HCT116 (cell line): Measurements from ENCODE around the gene ESPN. TPM values are rescaled to one million over a fixed set of nuclear protein-coding genes. Genes with fewer than 3 reads are reported as not detected.

Source experiments
- ATAC-seq: fragments of 200-7000 bp; cut with Tn5 transposase; 2 replicates; pipeline ENCODE4 v1.9.1; 2020; ENCODE audit warnings: mild to moderate bottlenecking, moderate library complexity
- BruUV-seq: library from RNA; stranded (reverse); fragments of 400-500 nt; replicated peaks from 2 replicates; lab custom pipeline; 2021; lab: Mats Ljungman, UMichigan
- CTCF ChIA-PET: fragments of 300-600 bp; sonication (Branson Sonifier 250); formaldehyde crosslinking; loops from one replicate; lab custom pipeline; 2021; ENCODE audit warnings: antibody characterized with exemption; lab: Charles Lee
- POLR2A ChIA-PET: fragments of 300-600, 350-600 bp; sonication (Branson Sonifier 250); formaldehyde crosslinking; loops from one replicate; lab custom pipeline; 2021; ENCODE audit warnings: antibody characterized with exemption; lab: Charles Lee
- RAD21 ChIA-PET, 2 experiments: fragments of 300-600 bp; sonication (Branson Sonifier 250); formaldehyde crosslinking; loops; one replicate each; lab custom pipeline; 2023; ENCODE audit warnings: low total read pairs in 2 of 2; ENCODE audit not compliant: uncharacterized antibody in 2 of 2, unreplicated experiment in 2 of 2, low non-redundant PET in 1 of 2; lab: Charles Lee
- DNase-seq: peaks from one replicate; pipeline ENCODE4 v3.0.0-alpha.2; 2010; ENCODE audit warnings: low read depth, low spot score
- H2AFZ ChIP-seq: fragments of 200-600 bp; shearing (Covaris generic), sonication (generic); 2 replicates; pipeline ENCODE4 v1.6.1; 2017; ENCODE audit warnings: low read depth, mixed run types, mixed read lengths, antibody characterized with exemption, low read length; ENCODE audit not compliant: poor library complexity, severe bottlenecking
- H3K27ac ChIP-seq: 2 replicates; pipeline ENCODE4 v1.5.1; 2012; ENCODE audit warnings: low read depth, low read length
- H3K27me3 ChIP-seq: fragments of 200-600 bp; sonication (generic); 2 replicates; pipeline ENCODE4 v1.6.1; 2016; ENCODE audit warnings: mixed run types, low read length, mixed read lengths; ENCODE audit not compliant: insufficient read depth
- H3K36me3 ChIP-seq, 2 experiments: fragments of 200-500 bp in 1 of 2; fragments of 200-600 bp in 1 of 2; sonication (Bioruptor generic) in 1 of 2; sonication (generic) in 1 of 2; 2 replicates each; pipeline versions ENCODE4 v1.5.1 to v1.6.1; 2014 to 2016; ENCODE audit warnings: low read length in 2 of 2, inconsistent platforms in 1 of 2, mixed read lengths in 1 of 2, mixed run types in 1 of 2; ENCODE audit not compliant: insufficient read depth in 2 of 2, control insufficient read depth in 1 of 2
- H3K4me1 ChIP-seq, 2 experiments: fragments of 200-600 bp in 1 of 2; sonication (generic) in 1 of 2; 2 replicates each; pipeline versions ENCODE4 v1.5.1 to v1.6.1; 2012 to 2017; ENCODE audit warnings: low read length in 2 of 2, inconsistent platforms in 1 of 2, mild to moderate bottlenecking in 1 of 2, mixed read lengths in 1 of 2, mixed run types in 1 of 2, moderate library complexity in 1 of 2; ENCODE audit not compliant: insufficient read depth in 2 of 2, control insufficient read depth in 1 of 2
- H3K4me2 ChIP-seq: fragments of 200-600 bp; sonication (generic); 2 replicates; pipeline ENCODE4 v1.6.1; 2017; ENCODE audit warnings: mixed run types, low read length, mixed read lengths
- H3K4me3 ChIP-seq, 2 experiments: fragments of 200-600 bp in 1 of 2; sonication (generic) in 1 of 2; replicated peaks in 1 of 2; 2 replicates each; pipeline ENCODE4 v1.5.1; 2011 to 2016; ENCODE audit warnings: low read length in 2 of 2, control low read depth in 1 of 2, low read depth in 1 of 2, mild to moderate bottlenecking in 1 of 2, mixed read lengths in 1 of 2, mixed run types in 1 of 2
- H3K79me2 ChIP-seq: fragments of 200-600 bp; sonication (generic); 2 replicates; pipeline ENCODE4 v1.6.1; 2017; ENCODE audit warnings: mild to moderate bottlenecking, mixed run types, low read length, moderate library complexity, mixed read lengths; ENCODE audit not compliant: insufficient read depth
- H3K9ac ChIP-seq: fragments of 200-600 bp; sonication (generic); 2 replicates; pipeline ENCODE4 v1.6.1; 2016; ENCODE audit warnings: low read length, mixed read lengths
- H3K9me2 ChIP-seq: fragments of 200-600 bp; sonication (generic), shearing (Covaris generic); 2 replicates; pipeline ENCODE4 v1.6.1; 2017; ENCODE audit warnings: mixed run types, mild to moderate bottlenecking, moderate library complexity; ENCODE audit not compliant: insufficient read depth
- H3K9me3 ChIP-seq, 2 experiments: fragments of 200-500 bp in 1 of 2; fragments of 200-600 bp in 1 of 2; sonication (Bioruptor generic) in 1 of 2; sonication (generic) in 1 of 2; 2 replicates each; pipeline ENCODE4 v1.6.1; 2014 to 2017; ENCODE audit warnings: low read length in 2 of 2, mixed read lengths in 2 of 2, inconsistent platforms in 1 of 2, low read depth in 1 of 2, mild to moderate bottlenecking in 1 of 2, mixed run types in 1 of 2, moderate library complexity in 1 of 2; ENCODE audit not compliant: control insufficient read depth in 1 of 2, insufficient read depth in 1 of 2
- H4K20me1 ChIP-seq: fragments of 200-600 bp; sonication (generic), shearing (Covaris generic); 2 replicates; pipeline ENCODE4 v1.6.1; 2017; ENCODE audit warnings: mixed run types, mild to moderate bottlenecking, moderate library complexity; ENCODE audit not compliant: insufficient read depth
- CBX3 ChIP-seq: IDR thresholded peaks from 2 replicates; pipeline ENCODE4 v1.6.1; 2012; ENCODE audit warnings: low read depth
- ELF1 ChIP-seq: IDR thresholded peaks from 2 replicates; pipeline ENCODE4 v1.6.1; 2012; ENCODE audit warnings: low read depth, borderline replicate concordance
- FOSL1 ChIP-seq: IDR thresholded peaks from 2 replicates; pipeline ENCODE4 v1.6.1; 2012; ENCODE audit warnings: low read depth
- JUND ChIP-seq: IDR thresholded peaks from 2 replicates; pipeline ENCODE4 v1.6.1; 2012
- SIN3A ChIP-seq: IDR thresholded peaks from 2 replicates; pipeline ENCODE4 v1.6.1; 2012; ENCODE audit warnings: low read depth
- TCF7L2 ChIP-seq: IDR thresholded peaks from 2 replicates; pipeline ENCODE4 v1.7.0; 2011; ENCODE audit warnings: borderline replicate concordance, inconsistent platforms; ENCODE audit not compliant: insufficient read depth, insufficient read length; ENCODE audit errors: extremely low read depth
- intact Hi-C: fragments of 100-400 bp; cut with micrococcal nuclease; formaldehyde crosslinking; loops from 2 replicates; pipeline ENCODE4 v1.10.0; 2022
- total RNA-seq: library from RNA; stranded (reverse); gene quantifications from one replicate; pipeline ENCODE4 v1.2.1, GENCODE V29; 2021; ENCODE audit not compliant: unreplicated experiment
- TF ChIP-seq, protein P1 (sequence below): IDR thresholded peaks from 2 replicates; pipeline ENCODE4 v1.6.1; 2012; ENCODE audit warnings: low read depth
- TF ChIP-seq, protein P2 (sequence below): IDR thresholded peaks from 2 replicates; pipeline ENCODE4 v1.6.1; 2012
- TF ChIP-seq, protein P3 (sequence below), 3 experiments: fragments of 200-600 bp in 1 of 3; sonication (generic) in 1 of 3; IDR thresholded peaks in 2 of 3; conservative IDR thresholded peaks in 1 of 3; 2 replicates each; pipeline ENCODE4 v1.5.1; 2012 to 2017; ENCODE audit warnings: low read depth in 2 of 3, low read length in 2 of 3, antibody characterized with exemption in 1 of 3, borderline replicate concordance in 1 of 3, control low read depth in 1 of 3, mild to moderate bottlenecking in 1 of 3, mixed read lengths in 1 of 3, mixed run types in 1 of 3, moderate library complexity in 1 of 3; ENCODE audit not compliant: insufficient read depth in 1 of 3
- TF ChIP-seq, protein P4 (sequence below): IDR thresholded peaks from 2 replicates; pipeline ENCODE4 v1.6.1; 2011; ENCODE audit warnings: mild to moderate bottlenecking, low read length, moderate library complexity; ENCODE audit not compliant: insufficient replicate concordance; ENCODE audit errors: extremely low read depth

Gene ESPN
- total RNA-seq, 1 experiment from 2014 or later = 114 TPM

DNA sequence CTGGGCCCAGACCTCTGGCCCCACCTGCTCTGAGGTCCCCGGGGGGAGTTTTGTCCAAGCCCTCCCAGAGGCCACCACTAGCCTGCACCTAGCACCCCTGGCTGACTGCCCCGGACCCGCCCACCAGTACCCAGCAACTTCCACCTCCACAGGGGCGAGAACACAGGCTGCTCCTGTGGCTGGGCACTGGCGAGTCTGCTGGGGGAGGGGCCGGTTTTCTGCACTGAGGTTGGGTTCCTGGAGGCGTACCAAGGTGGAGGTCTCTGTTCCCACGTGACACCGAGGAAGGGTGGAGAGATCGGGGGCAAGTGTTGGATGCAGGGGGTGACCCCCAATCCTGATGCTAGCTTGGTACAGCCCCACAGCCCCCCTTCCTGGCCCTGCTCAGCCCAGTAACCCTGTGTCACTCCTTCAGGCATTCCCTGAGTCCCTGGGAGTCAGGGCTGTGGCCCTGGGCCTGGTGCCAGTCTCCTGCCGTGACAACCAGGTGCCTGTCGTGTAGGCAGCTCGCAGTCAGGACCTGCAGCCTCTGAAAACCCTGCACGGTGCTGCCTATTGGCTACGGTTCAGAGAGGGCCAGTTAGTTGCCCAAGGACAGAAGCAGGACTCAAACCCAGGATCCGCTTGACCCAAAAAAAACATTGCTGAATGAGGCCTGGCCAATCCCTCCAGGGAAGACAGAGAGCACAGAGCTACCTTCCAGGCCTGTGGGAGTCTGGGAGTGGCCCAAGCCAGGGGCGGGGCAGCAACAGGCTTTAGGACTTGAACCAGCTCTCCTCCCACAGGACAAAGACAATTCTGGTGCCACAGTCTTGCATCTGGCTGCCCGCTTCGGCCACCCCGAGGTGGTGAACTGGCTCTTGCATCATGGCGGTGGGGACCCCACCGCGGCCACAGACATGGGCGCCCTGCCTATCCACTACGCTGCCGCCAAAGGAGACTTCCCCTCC lies 3.1 kb downstream of the ESPN start:
- H3K79me2 ChIP-seq = peaks cover 11% of the 10 kb centered on the region; the same call in 1 of the 2 replicates
- H3K4me1 ChIP-seq = peaks cover 41 to 63% of the 10 kb centered on the region in 2 experiments
- CTCF ChIA-PET = interaction anchor here (1.2 to 2.7 kb wide), 3 partner anchors 10 to 21 kb away, joined by 3 to 19 read pairs (median 4); no protein-coding TSS in a partner anchor
- intact Hi-C loops = no loop called here
- H2AFZ ChIP-seq = no peak overlapping the region
- POLR2A ChIA-PET = interaction anchor here (0.9 to 1.0 kb wide), 2 partner anchors 11 to 12 kb away, joined by 3 to 5 read pairs; no protein-coding TSS in a partner anchor
- peak overlapping the region in 1 of 2 experiments; percentile 30; a peak in 2 of 4 replicates for H3K4me3 ChIP-seq
- no peak for DNase-seq
- peak overlapping the region; percentile 73 for H3K9ac ChIP-seq
- TF ChIP-seq, protein P1, sequence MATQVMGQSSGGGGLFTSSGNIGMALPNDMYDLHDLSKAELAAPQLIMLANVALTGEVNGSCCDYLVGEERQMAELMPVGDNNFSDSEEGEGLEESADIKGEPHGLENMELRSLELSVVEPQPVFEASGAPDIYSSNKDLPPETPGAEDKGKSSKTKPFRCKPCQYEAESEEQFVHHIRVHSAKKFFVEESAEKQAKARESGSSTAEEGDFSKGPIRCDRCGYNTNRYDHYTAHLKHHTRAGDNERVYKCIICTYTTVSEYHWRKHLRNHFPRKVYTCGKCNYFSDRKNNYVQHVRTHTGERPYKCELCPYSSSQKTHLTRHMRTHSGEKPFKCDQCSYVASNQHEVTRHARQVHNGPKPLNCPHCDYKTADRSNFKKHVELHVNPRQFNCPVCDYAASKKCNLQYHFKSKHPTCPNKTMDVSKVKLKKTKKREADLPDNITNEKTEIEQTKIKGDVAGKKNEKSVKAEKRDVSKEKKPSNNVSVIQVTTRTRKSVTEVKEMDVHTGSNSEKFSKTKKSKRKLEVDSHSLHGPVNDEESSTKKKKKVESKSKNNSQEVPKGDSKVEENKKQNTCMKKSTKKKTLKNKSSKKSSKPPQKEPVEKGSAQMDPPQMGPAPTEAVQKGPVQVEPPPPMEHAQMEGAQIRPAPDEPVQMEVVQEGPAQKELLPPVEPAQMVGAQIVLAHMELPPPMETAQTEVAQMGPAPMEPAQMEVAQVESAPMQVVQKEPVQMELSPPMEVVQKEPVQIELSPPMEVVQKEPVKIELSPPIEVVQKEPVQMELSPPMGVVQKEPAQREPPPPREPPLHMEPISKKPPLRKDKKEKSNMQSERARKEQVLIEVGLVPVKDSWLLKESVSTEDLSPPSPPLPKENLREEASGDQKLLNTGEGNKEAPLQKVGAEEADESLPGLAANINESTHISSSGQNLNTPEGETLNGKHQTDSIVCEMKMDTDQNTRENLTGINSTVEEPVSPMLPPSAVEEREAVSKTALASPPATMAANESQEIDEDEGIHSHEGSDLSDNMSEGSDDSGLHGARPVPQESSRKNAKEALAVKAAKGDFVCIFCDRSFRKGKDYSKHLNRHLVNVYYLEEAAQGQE = no peak
- TF ChIP-seq FOSL1 = no peak
- TF ChIP-seq ELF1 = no peak
- TF ChIP-seq SIN3A = no peak
- TF ChIP-seq CBX3 = no peak
- no peak for TF ChIP-seq JUND
- TF ChIP-seq, protein P2, sequence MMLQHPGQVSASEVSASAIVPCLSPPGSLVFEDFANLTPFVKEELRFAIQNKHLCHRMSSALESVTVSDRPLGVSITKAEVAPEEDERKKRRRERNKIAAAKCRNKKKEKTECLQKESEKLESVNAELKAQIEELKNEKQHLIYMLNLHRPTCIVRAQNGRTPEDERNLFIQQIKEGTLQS = no peak
- TF ChIP-seq, protein P3, sequence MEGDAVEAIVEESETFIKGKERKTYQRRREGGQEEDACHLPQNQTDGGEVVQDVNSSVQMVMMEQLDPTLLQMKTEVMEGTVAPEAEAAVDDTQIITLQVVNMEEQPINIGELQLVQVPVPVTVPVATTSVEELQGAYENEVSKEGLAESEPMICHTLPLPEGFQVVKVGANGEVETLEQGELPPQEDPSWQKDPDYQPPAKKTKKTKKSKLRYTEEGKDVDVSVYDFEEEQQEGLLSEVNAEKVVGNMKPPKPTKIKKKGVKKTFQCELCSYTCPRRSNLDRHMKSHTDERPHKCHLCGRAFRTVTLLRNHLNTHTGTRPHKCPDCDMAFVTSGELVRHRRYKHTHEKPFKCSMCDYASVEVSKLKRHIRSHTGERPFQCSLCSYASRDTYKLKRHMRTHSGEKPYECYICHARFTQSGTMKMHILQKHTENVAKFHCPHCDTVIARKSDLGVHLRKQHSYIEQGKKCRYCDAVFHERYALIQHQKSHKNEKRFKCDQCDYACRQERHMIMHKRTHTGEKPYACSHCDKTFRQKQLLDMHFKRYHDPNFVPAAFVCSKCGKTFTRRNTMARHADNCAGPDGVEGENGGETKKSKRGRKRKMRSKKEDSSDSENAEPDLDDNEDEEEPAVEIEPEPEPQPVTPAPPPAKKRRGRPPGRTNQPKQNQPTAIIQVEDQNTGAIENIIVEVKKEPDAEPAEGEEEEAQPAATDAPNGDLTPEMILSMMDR (IDR thresholded peaks at IDR 0.05 in 2 of 3, conservative IDR thresholded peaks at IDR 0.05 in 1 of 3; ENCODE audit: borderline replicate concordance in 1 of 3, insufficient read depth in 1 of 3, low read depth in 2 of 3, low read length in 2 of 3) = no peak
- TF ChIP-seq, protein P4, sequence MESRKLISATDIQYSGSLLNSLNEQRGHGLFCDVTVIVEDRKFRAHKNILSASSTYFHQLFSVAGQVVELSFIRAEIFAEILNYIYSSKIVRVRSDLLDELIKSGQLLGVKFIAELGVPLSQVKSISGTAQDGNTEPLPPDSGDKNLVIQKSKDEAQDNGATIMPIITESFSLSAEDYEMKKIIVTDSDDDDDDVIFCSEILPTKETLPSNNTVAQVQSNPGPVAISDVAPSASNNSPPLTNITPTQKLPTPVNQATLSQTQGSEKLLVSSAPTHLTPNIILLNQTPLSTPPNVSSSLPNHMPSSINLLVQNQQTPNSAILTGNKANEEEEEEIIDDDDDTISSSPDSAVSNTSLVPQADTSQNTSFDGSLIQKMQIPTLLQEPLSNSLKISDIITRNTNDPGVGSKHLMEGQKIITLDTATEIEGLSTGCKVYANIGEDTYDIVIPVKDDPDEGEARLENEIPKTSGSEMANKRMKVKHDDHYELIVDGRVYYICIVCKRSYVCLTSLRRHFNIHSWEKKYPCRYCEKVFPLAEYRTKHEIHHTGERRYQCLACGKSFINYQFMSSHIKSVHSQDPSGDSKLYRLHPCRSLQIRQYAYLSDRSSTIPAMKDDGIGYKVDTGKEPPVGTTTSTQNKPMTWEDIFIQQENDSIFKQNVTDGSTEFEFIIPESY = no peak
- TF ChIP-seq TCF7L2 = no peak
- TF ChIP-seq, all 23 proteins: peak for 0
- Histone ChIP-seq H3K9me2 (no peaks in the 10 kb centered on the region), H3K27ac (peak overlapping the region; percentile 81), H4K20me1 (no peaks in the 10 kb centered on the region), H3K9me3 (no peaks in the 10 kb centered on the region), H3K4me2 (peak overlapping the region; percentile 83), H3K36me3 (no peaks in the 10 kb centered on the region), H3K27me3 (no peaks in the 10 kb centered on the region)
- RAD21 ChIA-PET = no interaction called here
- no TSS peak for BruUV-seq
- ATAC-seq = peak; percentile 40
